Upper lobe of left lung (tissue), 6 donors: ENCODE measurements around the gene PLCB1. TPM values are rescaled to one million over a fixed set of nuclear protein-coding genes. Genes with fewer than 3 reads are reported as not detected.
A peak's percentile ranks its signal among the peaks of the same experiment; 100 is the strongest.

Experiments
- ATAC-seq, 2 donors: fragments of 200-7000 bp; cut with Tn5 transposase; one replicate each; pipeline ENCODE4 v1.9.1; 2022; ENCODE audit warnings: mild to moderate bottlenecking in 2 of 2, moderate library complexity in 2 of 2; ENCODE audit not compliant: low FRiP score in 2 of 2
- DNase-seq, 2 donors: peaks; one replicate each; pipeline ENCODE4 v3.0.0-alpha.2; 2019 to 2020
- H3K27ac ChIP-seq, 4 donors: fragments of 200-600 bp; sonication (generic); one replicate each; pipeline ENCODE4 v1.5.1; 2016 to 2019
- H3K27me3 ChIP-seq, 4 donors: fragments of 200-600 bp; sonication (generic); one replicate each; pipeline ENCODE4 v1.5.1; 2017 to 2019
- H3K36me3 ChIP-seq, 4 donors: fragments of 200-600 bp; sonication (generic); one replicate each; pipeline ENCODE4 v1.5.1; 2016 to 2019
- H3K4me1 ChIP-seq, 4 donors: fragments of 200-600 bp; sonication (generic); one replicate each; pipeline ENCODE4 v1.5.1; 2018 to 2019
- H3K4me3 ChIP-seq, 4 donors: fragments of 200-600 bp; sonication (generic); one replicate each; pipeline ENCODE4 v1.5.1; 2017 to 2019; ENCODE audit warnings: mild to moderate bottlenecking in 2 of 4, moderate library complexity in 1 of 4
- H3K9me3 ChIP-seq, 4 donors: fragments of 200-600 bp; sonication (generic); one replicate each; pipeline ENCODE4 v1.5.1; 2018 to 2019
- CTCF ChIP-seq, 6 experiments: fragments of 450-650 bp in 4 of 6; fragments of 200-600 bp in 2 of 6; sonication (generic) in 2 of 6; IDR thresholded peaks; one replicate each; pipeline ENCODE4 v1.5.1; 2016 to 2019; ENCODE audit warnings: antibody characterized with exemption in 6 of 6
- EP300 ChIP-seq, 4 donors: sonication (generic); formaldehyde crosslinking; IDR thresholded peaks; one replicate each; pipeline ENCODE4 v1.5.1; 2017; ENCODE audit warnings: antibody characterized with exemption in 4 of 4, control low read depth in 2 of 4
- POLR2A ChIP-seq, 4 donors: fragments of 450-650 bp; IDR thresholded peaks; one replicate each; pipeline ENCODE4 v1.5.1; 2016 to 2017; ENCODE audit warnings: antibody characterized with exemption in 4 of 4, mild to moderate bottlenecking in 2 of 4
- POLR2AphosphoS5 ChIP-seq, 2 donors: sonication (generic); formaldehyde crosslinking; IDR thresholded peaks; one replicate each; pipeline ENCODE4 v1.5.1; 2017; ENCODE audit warnings: antibody characterized with exemption in 2 of 2
- WGBS, 2 donors: methylation state at CpG; one replicate each; pipeline ENCODE4 v1.1.5; 2017 to 2018; 5-methylcytosine and 5-hydroxymethylcytosine counted together
- small RNA-seq, 4 donors: library from RNA; depleted of rRNA; stranded (forward); fragments of <200 nt; gene quantifications; one replicate each; pipeline ENCODE3, GENCODE V24; 2016
- total RNA-seq, 6 donors: library from RNA; depleted of rRNA in 4 of 6; stranded (reverse); fragments of >200 nt in 4 of 6; gene quantifications; one replicate each; pipeline versions ENCODE4 v1.1.0 to v1.2.1, GENCODE V29; 2016 to 2021
- donor health status: DM: no; HTN: no; CAD: no; lungs with moderate emphysema.
- donor health status: DM: no; HTN: yes; CAD: no; lungs with severe emphysema.

Gene PLCB1
- total RNA-seq, 6 donors from 2014 or later, result 4.8 to 26.2 (median 10.7) TPM

GRCh38 chr20:8932192-8933165 is 800.4 kb downstream of the PLCB1 start:
- Histone ChIP-seq H3K4me3 (no peak overlapping the region), H3K27ac (no peak overlapping the region), H3K27me3 (no peaks in the 10 kb centered on the region), H3K4me1 (no peaks in the 10 kb centered on the region), H3K36me3 (no peaks in the 10 kb centered on the region), H3K9me3 (no peaks in the 10 kb centered on the region)
- DNase-seq, result no peak
- TF ChIP-seq EP300 (IDR thresholded peaks at IDR 0.05), result no peak
- TF ChIP-seq CTCF (IDR thresholded peaks at IDR 0.05), result no peak
- TF ChIP-seq POLR2A (IDR thresholded peaks at IDR 0.05), result no peak
- TF ChIP-seq POLR2AphosphoS5 (IDR thresholded peaks at IDR 0.05), result no peak
- peak in 1 of 2 donors; percentile 57 for ATAC-seq
- WGBS, 2 donors, result 53 to 55% methylated on average over 3 of the region's 3 CpGs

GRCh38 chr20:8933381-8933807 is 801.3 kb downstream of the PLCB1 start:
- no peaks in the 10 kb centered on the region for H3K27me3 ChIP-seq
- ATAC-seq, result peak in 1 of 2 donors; percentile 51
- no peak overlapping the region for H3K4me3 ChIP-seq
- H3K4me1 ChIP-seq, result no peaks in the 10 kb centered on the region
- 40 to 67% methylated on average over 1 of the region's 1 CpG for WGBS, 2 donors
- no peaks in the 10 kb centered on the region for H3K9me3 ChIP-seq
- no peak overlapping the region for H3K27ac ChIP-seq
- no peak for DNase-seq
- TF ChIP-seq POLR2A (IDR thresholded peaks at IDR 0.05) (no peak), POLR2AphosphoS5 (IDR thresholded peaks at IDR 0.05) (no peak), EP300 (IDR thresholded peaks at IDR 0.05) (no peak), CTCF (IDR thresholded peaks at IDR 0.05) (no peak)
- no peaks in the 10 kb centered on the region for H3K36me3 ChIP-seq

DNA sequence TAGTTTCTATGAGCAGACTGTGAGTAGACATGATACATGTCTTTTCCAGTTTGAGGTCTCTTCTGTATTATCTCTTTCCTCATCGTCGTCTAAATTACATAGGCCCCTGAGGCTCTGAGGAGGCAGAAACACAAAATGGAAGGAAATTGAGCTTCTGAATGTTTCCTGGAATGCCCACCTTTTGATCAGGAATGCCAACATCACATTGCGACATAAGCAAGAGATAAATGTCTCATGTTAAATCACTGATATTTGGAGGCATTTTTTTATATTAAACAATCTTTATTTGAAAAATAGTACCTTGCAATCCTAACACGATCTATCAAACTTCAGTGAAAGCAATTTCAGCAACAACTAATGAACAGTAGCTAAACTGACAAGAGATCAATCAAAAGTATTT is 802.3 kb downstream of the PLCB1 start:
- DNase-seq (no peak), ATAC-seq (no peak)
- Histone ChIP-seq H3K36me3 (no peaks in the 10 kb centered on the region), H3K4me1 (no peaks in the 10 kb centered on the region), H3K27me3 (no peaks in the 10 kb centered on the region), H3K4me3 (no peak overlapping the region), H3K9me3 (no peaks in the 10 kb centered on the region), H3K27ac (no peak overlapping the region)
- 81 to 82% methylated on average over 4 of the region's 4 CpGs for WGBS, 2 donors
- no peak for TF ChIP-seq EP300 (IDR thresholded peaks at IDR 0.05)
- no peak for TF ChIP-seq CTCF (IDR thresholded peaks at IDR 0.05)
- TF ChIP-seq POLR2AphosphoS5 (IDR thresholded peaks at IDR 0.05), result no peak
- TF ChIP-seq POLR2A (IDR thresholded peaks at IDR 0.05), result no peak

Small RNA genes within 50 kb of the gene (small RNA-seq; reads per million reads assigned to genes)
- 0 reads per million in 4 donors for gene AL445567.1
- gene RNU105B, result 0 reads per million in 4 donors

Other genes starting within 250 kb of the PLCB1 start
- gene HAO1, start 191.8 kb upstream of the PLCB1 start, total RNA-seq, result under 1 TPM in 1 of 6 donors, not detected in 5; 0.13 TPM
- 10 to 100 TPM; 12.4 to 50.5 (median 31.5) TPM for gene TMX4, start 112.5 kb upstream of the PLCB1 start, total RNA-seq